ENCODE measurements around the gene RAB29.

The RAB29 gene

GRCh38 chr1:205798577-205798976, 23.3 kb upstream of the RAB29 start:
- Histone ChIP-seq H3K27ac (ENCODE audit: poor library complexity, severe bottlenecking) (no peak overlapping the region), H3K4me1 (ENCODE audit: insufficient read depth, poor library complexity, severe bottlenecking) (no peaks in the 10 kb centered on the region), H3K27me3 (ENCODE audit: insufficient read depth, poor library complexity, severe bottlenecking) (no peaks in the 10 kb centered on the region), H3K9me3 (ENCODE audit: severe bottlenecking) (no peaks in the 10 kb centered on the region), H3K4me3 (ENCODE audit: severe bottlenecking) (no peak overlapping the region), H3K36me3 (ENCODE audit: low read depth) (peaks cover 18% of the 10 kb centered on the region)
- DNase-seq (ENCODE audit: low spot score) (no peak), ATAC-seq (ENCODE audit: low read depth) (peak; percentile 71)
- TF ChIP-seq CTCF (IDR thresholded peaks at IDR 0.05; ENCODE audit: poor library complexity, severe bottlenecking), result no peak

DNA sequence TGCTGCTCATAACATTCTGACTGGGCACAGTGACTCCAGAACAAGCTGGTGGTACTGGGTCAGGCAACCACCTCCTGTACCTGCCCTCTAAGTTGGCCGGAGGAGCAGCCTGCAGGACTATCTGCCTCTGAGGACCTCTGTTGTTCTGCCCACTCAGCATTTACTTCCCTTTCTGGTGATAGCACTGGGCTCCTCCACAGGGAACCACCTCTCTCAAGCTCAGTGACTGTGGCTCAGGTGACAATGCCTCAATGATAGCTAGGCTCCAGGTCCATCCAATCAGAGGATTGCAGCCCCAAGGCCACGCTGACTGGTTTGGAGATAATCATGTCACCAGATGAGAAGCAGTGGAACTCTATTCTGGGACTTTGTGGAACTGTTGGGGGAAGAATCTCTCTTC, 21.9 kb upstream of the RAB29 start:
- no peak for TF ChIP-seq CTCF (IDR thresholded peaks at IDR 0.05; ENCODE audit: poor library complexity, severe bottlenecking)
- Histone ChIP-seq H3K9me3 (ENCODE audit: severe bottlenecking) (no peaks in the 10 kb centered on the region), H3K27me3 (ENCODE audit: insufficient read depth, poor library complexity, severe bottlenecking) (no peaks in the 10 kb centered on the region), H3K36me3 (ENCODE audit: low read depth) (peaks cover 20% of the 10 kb centered on the region), H3K4me1 (ENCODE audit: insufficient read depth, poor library complexity, severe bottlenecking) (no peaks in the 10 kb centered on the region), H3K4me3 (ENCODE audit: severe bottlenecking) (no peak overlapping the region), H3K27ac (ENCODE audit: poor library complexity, severe bottlenecking) (no peak overlapping the region)
- ATAC-seq (ENCODE audit: low read depth), result no peak
- DNase-seq (ENCODE audit: low spot score), result no peak

- no peaks in the 10 kb centered on the region for H3K9me3 ChIP-seq (ENCODE audit: severe bottlenecking)
- H3K4me3 ChIP-seq (ENCODE audit: severe bottlenecking), result no peak overlapping the region
- no peak overlapping the region for H3K27ac ChIP-seq (ENCODE audit: poor library complexity, severe bottlenecking)
- TF ChIP-seq CTCF (IDR thresholded peaks at IDR 0.05; ENCODE audit: poor library complexity, severe bottlenecking), result no peak
- no peak for ATAC-seq (ENCODE audit: low read depth)
- no peak for DNase-seq (ENCODE audit: low spot score)
- H3K36me3 ChIP-seq (ENCODE audit: low read depth), result peaks cover 26% of the 10 kb centered on the region
- H3K27me3 ChIP-seq (ENCODE audit: insufficient read depth, poor library complexity, severe bottlenecking), result no peaks in the 10 kb centered on the region
- no peaks in the 10 kb centered on the region for H3K4me1 ChIP-seq (ENCODE audit: insufficient read depth, poor library complexity, severe bottlenecking)
These were observed 18.9 kb upstream of the RAB29 start for GRCh38 chr1:205794011-205794730.

GRCh38 chr1:205792961-205793673, 17.8 kb upstream of the RAB29 start:
- Histone ChIP-seq H3K36me3 (ENCODE audit: low read depth) (peaks cover 22% of the 10 kb centered on the region), H3K27me3 (ENCODE audit: insufficient read depth, poor library complexity, severe bottlenecking) (no peaks in the 10 kb centered on the region), H3K9me3 (ENCODE audit: severe bottlenecking) (no peaks in the 10 kb centered on the region), H3K27ac (ENCODE audit: poor library complexity, severe bottlenecking) (no peak overlapping the region), H3K4me1 (ENCODE audit: insufficient read depth, poor library complexity, severe bottlenecking) (no peaks in the 10 kb centered on the region), H3K4me3 (ENCODE audit: severe bottlenecking) (no peak overlapping the region)
- DNase-seq (ENCODE audit: low spot score) (no peak), ATAC-seq (ENCODE audit: low read depth) (no peak)
- no peak for TF ChIP-seq CTCF (IDR thresholded peaks at IDR 0.05; ENCODE audit: poor library complexity, severe bottlenecking)

DNA sequence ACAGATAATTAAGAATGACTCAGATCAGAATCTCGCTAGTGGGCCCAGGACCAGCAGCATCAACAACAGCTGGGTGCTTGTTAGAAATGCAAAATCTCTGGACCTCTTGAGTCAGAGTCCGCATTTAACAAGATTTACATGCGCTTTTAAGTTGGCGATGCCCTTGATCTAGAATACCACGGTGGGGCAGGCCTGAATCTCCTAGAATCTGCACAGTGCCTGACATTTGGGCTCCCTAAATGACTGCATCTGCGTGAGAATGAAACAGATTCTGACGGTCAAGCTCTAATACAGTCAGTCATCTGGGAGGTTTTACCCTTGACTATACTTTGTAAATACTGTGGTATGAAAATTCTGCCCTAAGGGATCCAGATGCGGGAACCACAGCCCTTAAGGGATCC, 17.2 kb upstream of the RAB29 start:
- H3K36me3 ChIP-seq (ENCODE audit: low read depth), result peaks cover 17% of the 10 kb centered on the region
- no peak for ATAC-seq (ENCODE audit: low read depth)
- DNase-seq (ENCODE audit: low spot score), result no peak

More for the DNA sequence above, 17.2 kb upstream of the RAB29 start:
- H3K4me1 ChIP-seq (ENCODE audit: insufficient read depth, poor library complexity, severe bottlenecking), result no peaks in the 10 kb centered on the region
- H3K27me3 ChIP-seq (ENCODE audit: insufficient read depth, poor library complexity, severe bottlenecking), result no peaks in the 10 kb centered on the region
- no peak for TF ChIP-seq CTCF (IDR thresholded peaks at IDR 0.05; ENCODE audit: poor library complexity, severe bottlenecking)
- no peaks in the 10 kb centered on the region for H3K9me3 ChIP-seq (ENCODE audit: severe bottlenecking)
- H3K27ac ChIP-seq (ENCODE audit: poor library complexity, severe bottlenecking), result no peak overlapping the region
- H3K4me3 ChIP-seq (ENCODE audit: severe bottlenecking), result no peak overlapping the region

All from RWPE2 (cell line).